Body of pancreas (tissue), 4 donors: ENCODE data around the gene CCNL1.

Experiments used
- POLR2A ChIP-seq, 3 donors: fragments of 450-650 bp; IDR thresholded peaks; one replicate each; pipeline ENCODE4 v1.6.1; 2016; ENCODE audit warnings: antibody characterized with exemption in 3 of 3, mild to moderate bottlenecking in 2 of 3
- TF ChIP-seq, protein P1 (sequence below), 7 experiments: fragments of 450-650 bp in 4 of 7; fragments of 200-600 bp in 3 of 7; sonication (generic) in 3 of 7; IDR thresholded peaks; one replicate each; pipeline ENCODE4 v1.5.1; 2016 to 2019; ENCODE audit warnings: antibody characterized with exemption in 7 of 7

DNA sequence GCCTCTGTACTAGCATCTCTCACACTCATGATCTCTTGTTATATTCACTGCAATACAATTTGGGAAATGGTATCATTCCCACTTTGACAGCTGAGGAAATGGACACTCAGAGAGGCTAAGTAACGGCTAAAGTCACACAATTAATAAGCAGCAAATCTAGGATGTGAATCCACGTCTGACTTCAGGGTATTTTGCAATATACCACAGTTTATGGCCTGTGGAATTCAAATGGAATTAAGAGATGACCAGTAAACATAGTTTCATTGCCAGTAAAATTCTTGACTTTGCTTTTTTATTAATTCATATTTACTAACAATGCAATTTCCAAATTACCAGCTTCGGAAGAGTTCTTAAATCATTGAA is 61.1 kb downstream of the CCNL1 start:
- TF ChIP-seq POLR2A (IDR thresholded peaks at IDR 0.05) = no peak
- TF ChIP-seq, protein P1, sequence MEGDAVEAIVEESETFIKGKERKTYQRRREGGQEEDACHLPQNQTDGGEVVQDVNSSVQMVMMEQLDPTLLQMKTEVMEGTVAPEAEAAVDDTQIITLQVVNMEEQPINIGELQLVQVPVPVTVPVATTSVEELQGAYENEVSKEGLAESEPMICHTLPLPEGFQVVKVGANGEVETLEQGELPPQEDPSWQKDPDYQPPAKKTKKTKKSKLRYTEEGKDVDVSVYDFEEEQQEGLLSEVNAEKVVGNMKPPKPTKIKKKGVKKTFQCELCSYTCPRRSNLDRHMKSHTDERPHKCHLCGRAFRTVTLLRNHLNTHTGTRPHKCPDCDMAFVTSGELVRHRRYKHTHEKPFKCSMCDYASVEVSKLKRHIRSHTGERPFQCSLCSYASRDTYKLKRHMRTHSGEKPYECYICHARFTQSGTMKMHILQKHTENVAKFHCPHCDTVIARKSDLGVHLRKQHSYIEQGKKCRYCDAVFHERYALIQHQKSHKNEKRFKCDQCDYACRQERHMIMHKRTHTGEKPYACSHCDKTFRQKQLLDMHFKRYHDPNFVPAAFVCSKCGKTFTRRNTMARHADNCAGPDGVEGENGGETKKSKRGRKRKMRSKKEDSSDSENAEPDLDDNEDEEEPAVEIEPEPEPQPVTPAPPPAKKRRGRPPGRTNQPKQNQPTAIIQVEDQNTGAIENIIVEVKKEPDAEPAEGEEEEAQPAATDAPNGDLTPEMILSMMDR (IDR thresholded peaks at IDR 0.05) = no peak
